Neutrophil (primary cell): ENCODE measurements around the gene TSC22D1.

Experiments used
- H3K27ac ChIP-seq: fragments of 200-600 bp; sonication (generic); 2 replicates; pipeline ENCODE4 v1.5.1; 2016; ENCODE audit warnings: mild to moderate bottlenecking, moderate library complexity
- H3K27me3 ChIP-seq: fragments of 200-600 bp; sonication (generic); 2 replicates; pipeline ENCODE4 v1.6.0; 2016; ENCODE audit warnings: mild to moderate bottlenecking
- H3K36me3 ChIP-seq: fragments of 200-600 bp; sonication (generic); 2 replicates; pipeline ENCODE4 v1.5.1; 2017
- H3K4me1 ChIP-seq, 2 experiments: fragments of 200-600 bp in 1 of 2; sonication (generic) in 1 of 2; 1 replicate in 1 of 2; 2 replicates in 1 of 2; pipeline versions ENCODE4 v1.5.1 to v1.6.1; 2013 to 2016; ENCODE audit warnings: low read depth in 1 of 2, low read length in 1 of 2, mild to moderate bottlenecking in 1 of 2, moderate library complexity in 1 of 2; ENCODE audit not compliant: control insufficient read depth in 1 of 2, insufficient read depth in 1 of 2
- H3K4me3 ChIP-seq, 2 experiments: fragments of 200-600 bp in 1 of 2; sonication (generic) in 1 of 2; 1 replicate in 1 of 2; 2 replicates in 1 of 2; pipeline ENCODE4 v1.5.1; 2013 to 2016; ENCODE audit warnings: low read depth in 1 of 2, low read length in 1 of 2, mild to moderate bottlenecking in 1 of 2, moderate library complexity in 1 of 2
- H3K9me3 ChIP-seq: fragments of 200-600 bp; sonication (generic); 2 replicates; pipeline ENCODE4 v1.5.1; 2016
- TF ChIP-seq, protein P1 (sequence below): fragments of 200-600 bp; sonication (generic); IDR thresholded peaks from 2 replicates; pipeline ENCODE4 v1.5.1; 2016; ENCODE audit warnings: antibody characterized with exemption

The TSC22D1 gene

DNA sequence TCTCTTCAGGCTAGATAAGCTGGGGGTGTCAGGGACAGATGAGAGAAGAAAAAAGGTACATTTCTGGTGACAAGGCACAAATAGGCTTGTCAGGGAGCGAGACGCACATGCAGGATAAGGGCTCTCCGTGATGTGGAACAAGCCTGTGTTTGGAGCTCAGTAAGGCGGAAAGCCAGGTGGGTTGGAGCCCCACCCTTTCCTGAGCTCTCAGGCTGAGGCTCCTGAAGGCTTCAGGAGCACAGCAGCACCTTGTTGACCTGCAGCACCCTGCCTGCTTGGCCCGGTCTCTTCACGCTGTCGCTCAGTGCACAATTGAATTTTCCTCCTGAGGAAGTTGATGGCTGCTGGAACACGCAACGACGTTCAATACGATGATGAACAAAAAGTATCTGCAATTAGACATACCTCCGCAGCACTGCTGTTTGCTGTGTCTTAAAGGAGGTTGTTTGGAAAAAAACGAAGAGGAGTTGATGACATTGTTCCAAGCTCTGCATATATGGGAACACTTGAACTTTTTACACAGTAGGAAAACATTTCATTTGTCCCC, 173.2 kb downstream of the TSC22D1 start:
- Histone ChIP-seq H3K9me3 (no peaks in the 10 kb centered on the region), H3K27ac (no peak overlapping the region), H3K4me1 (no peaks in the 10 kb centered on the region), H3K36me3 (peaks cover 9% of the 10 kb centered on the region), H3K4me3 (no peak overlapping the region), H3K27me3 (peaks cover 9% of the 10 kb centered on the region)
- TF ChIP-seq, protein P1, sequence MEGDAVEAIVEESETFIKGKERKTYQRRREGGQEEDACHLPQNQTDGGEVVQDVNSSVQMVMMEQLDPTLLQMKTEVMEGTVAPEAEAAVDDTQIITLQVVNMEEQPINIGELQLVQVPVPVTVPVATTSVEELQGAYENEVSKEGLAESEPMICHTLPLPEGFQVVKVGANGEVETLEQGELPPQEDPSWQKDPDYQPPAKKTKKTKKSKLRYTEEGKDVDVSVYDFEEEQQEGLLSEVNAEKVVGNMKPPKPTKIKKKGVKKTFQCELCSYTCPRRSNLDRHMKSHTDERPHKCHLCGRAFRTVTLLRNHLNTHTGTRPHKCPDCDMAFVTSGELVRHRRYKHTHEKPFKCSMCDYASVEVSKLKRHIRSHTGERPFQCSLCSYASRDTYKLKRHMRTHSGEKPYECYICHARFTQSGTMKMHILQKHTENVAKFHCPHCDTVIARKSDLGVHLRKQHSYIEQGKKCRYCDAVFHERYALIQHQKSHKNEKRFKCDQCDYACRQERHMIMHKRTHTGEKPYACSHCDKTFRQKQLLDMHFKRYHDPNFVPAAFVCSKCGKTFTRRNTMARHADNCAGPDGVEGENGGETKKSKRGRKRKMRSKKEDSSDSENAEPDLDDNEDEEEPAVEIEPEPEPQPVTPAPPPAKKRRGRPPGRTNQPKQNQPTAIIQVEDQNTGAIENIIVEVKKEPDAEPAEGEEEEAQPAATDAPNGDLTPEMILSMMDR = no peak

DNA sequence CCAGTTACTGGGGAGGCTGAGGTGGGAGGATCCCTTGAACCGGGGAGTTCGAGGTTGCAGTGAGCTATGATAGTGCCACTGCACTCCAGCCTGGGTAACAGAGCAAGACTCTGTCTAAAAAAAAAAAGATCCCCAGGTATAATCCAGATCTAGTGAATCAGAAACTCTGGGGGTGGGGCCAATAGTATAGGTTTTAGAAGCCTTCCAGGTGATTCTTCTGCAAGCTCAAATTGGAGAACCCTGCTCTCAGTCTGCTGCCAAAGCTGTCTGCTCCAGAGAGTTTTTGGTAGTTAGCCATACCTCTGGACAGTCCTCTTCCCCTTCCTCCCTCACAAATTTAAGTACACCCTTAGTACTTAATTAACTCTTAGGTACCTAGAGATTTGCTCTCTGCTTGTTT, 174.6 kb downstream of the TSC22D1 start:
- no peak overlapping the region for H3K27ac ChIP-seq
- H3K27me3 ChIP-seq = peaks cover 9% of the 10 kb centered on the region
- TF ChIP-seq, protein P1 = no peak
- H3K36me3 ChIP-seq = peaks cover 9% of the 10 kb centered on the region
- H3K4me1 ChIP-seq = no peaks in the 10 kb centered on the region
- H3K9me3 ChIP-seq = no peaks in the 10 kb centered on the region
- no peak overlapping the region for H3K4me3 ChIP-seq

DNA sequence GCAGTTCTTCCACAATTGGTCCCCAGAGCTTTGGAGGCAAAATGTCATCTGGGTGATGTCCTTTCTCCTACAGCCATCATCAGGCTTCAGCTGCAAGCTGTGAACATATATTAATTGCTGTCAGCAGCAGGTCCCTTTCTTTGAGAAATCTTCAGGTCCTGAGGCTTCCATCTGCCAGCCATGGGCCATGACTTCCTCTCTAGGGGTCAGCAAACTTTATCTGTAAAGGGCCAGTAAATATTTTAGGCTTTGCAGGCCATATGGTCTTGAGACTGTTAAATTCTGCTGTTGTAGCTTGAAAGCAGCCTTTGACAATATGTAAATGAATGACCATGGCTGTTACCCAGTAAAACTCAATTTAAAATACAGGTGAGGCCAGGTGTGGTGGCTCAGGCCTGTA, 175.4 kb downstream of the TSC22D1 start:
- Histone ChIP-seq H3K9me3 (no peaks in the 10 kb centered on the region), H3K27ac (no peak overlapping the region), H3K4me1 (no peaks in the 10 kb centered on the region), H3K27me3 (peaks cover 2% of the 10 kb centered on the region), H3K4me3 (no peak overlapping the region), H3K36me3 (peaks cover 9% of the 10 kb centered on the region)
- TF ChIP-seq, protein P1 = no peak

DNA sequence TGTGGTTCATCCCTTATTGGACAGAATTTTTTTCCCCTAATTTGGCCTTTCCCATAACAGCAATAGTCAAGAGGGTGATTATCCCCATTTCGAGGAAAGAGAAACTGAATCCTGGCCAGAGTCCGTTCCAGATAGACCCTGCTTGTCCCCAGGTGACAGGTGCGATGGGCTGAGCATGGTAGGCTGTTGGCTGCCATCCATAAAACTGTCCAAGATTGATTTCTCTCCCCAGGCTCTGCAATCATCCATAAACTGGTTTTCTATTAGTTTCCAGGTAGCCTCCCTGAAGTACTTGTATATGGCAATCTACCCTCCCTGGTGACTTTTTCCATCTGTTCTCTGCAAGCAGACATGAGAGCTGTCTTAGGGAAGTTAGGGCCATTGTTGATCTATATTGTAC, 177.1 kb downstream of the TSC22D1 start:
- Histone ChIP-seq H3K9me3 (no peaks in the 10 kb centered on the region), H3K27me3 (no peaks in the 10 kb centered on the region), H3K4me1 (no peaks in the 10 kb centered on the region), H3K4me3 (no peak overlapping the region), H3K36me3 (peaks cover 9% of the 10 kb centered on the region), H3K27ac (no peak overlapping the region)
- TF ChIP-seq, protein P1 = no peak

DNA sequence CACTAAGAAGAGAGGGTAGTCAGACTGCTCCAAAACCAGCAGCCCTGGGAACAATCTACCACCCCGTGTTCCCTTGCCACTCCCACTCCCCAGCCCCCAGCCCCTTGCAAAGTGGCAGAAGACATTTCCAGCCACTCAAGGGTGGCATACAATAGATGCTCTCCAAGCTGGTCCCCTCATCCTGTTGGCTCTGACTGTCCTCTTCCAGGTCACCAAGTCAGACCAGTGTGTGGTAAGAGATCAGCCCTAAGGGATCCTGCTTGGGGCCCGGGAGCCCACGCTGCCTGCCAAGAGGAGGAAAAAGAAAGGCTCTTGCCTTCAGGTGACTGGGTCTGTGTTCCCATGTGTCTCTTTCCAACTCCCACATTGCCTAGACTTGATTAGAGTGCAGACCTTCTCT, 177.5 kb downstream of the TSC22D1 start:
- TF ChIP-seq, protein P1 = no peak

DNA sequence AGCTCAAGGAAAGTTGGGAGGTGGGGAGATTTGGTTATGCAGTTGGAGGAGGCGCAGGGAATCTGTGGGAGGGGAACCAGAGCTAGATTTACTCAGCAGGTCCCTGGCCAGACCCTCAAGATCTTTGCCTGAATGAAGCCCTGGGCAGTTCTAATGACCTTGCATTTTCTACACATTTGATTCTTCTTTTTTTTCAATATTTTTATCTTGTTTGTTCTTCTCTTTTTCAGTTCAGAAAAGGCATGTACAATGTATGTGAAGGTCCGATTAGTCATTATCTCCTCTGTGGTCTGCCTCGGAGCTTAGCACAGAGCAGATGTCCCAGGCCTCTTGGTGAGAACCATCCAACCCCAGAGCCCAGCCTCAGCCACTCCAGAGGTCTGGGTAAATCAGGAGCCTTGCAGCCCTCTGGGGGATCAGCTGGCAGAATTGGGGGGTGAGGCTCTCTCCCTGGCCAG, 178.3 kb downstream of the TSC22D1 start:
- peaks cover 6% of the 10 kb centered on the region for H3K27me3 ChIP-seq
- no peak overlapping the region for H3K27ac ChIP-seq
- TF ChIP-seq, protein P1 = no peak
- H3K36me3 ChIP-seq = peaks cover 4% of the 10 kb centered on the region
- no peaks in the 10 kb centered on the region for H3K9me3 ChIP-seq
- H3K4me3 ChIP-seq = no peak overlapping the region
- H3K4me1 ChIP-seq = no peaks in the 10 kb centered on the region

More for the DNA sequence above, 177.5 kb downstream of the TSC22D1 start:
- Histone ChIP-seq H3K27me3 (peaks cover 1% of the 10 kb centered on the region), H3K36me3 (peaks cover 9% of the 10 kb centered on the region), H3K9me3 (no peaks in the 10 kb centered on the region), H3K4me3 (no peak overlapping the region), H3K27ac (no peak overlapping the region), H3K4me1 (no peaks in the 10 kb centered on the region)
